ENCODE measurements around the gene GLIPR1L2.

GRCh38 chr12:75428767-75429166, 37.9 kb downstream of the GLIPR1L2 start:
- TF ChIP-seq, protein P1, sequence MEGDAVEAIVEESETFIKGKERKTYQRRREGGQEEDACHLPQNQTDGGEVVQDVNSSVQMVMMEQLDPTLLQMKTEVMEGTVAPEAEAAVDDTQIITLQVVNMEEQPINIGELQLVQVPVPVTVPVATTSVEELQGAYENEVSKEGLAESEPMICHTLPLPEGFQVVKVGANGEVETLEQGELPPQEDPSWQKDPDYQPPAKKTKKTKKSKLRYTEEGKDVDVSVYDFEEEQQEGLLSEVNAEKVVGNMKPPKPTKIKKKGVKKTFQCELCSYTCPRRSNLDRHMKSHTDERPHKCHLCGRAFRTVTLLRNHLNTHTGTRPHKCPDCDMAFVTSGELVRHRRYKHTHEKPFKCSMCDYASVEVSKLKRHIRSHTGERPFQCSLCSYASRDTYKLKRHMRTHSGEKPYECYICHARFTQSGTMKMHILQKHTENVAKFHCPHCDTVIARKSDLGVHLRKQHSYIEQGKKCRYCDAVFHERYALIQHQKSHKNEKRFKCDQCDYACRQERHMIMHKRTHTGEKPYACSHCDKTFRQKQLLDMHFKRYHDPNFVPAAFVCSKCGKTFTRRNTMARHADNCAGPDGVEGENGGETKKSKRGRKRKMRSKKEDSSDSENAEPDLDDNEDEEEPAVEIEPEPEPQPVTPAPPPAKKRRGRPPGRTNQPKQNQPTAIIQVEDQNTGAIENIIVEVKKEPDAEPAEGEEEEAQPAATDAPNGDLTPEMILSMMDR (IDR thresholded peaks at IDR 0.05): no peak
- TF ChIP-seq POLR2AphosphoS5 (IDR thresholded peaks at IDR 0.05) (no peak), POLR2A (IDR thresholded peaks at IDR 0.05; ENCODE audit: low read depth) (no peak)
